ENCODE data around the gene BRPF3.
"Not testable (repeated sequence)": the region's sequence is repeated elsewhere in the genome, so short reads cannot be mapped to it uniquely, and the experiment has no call there.

BRPF3 gene

DNA sequence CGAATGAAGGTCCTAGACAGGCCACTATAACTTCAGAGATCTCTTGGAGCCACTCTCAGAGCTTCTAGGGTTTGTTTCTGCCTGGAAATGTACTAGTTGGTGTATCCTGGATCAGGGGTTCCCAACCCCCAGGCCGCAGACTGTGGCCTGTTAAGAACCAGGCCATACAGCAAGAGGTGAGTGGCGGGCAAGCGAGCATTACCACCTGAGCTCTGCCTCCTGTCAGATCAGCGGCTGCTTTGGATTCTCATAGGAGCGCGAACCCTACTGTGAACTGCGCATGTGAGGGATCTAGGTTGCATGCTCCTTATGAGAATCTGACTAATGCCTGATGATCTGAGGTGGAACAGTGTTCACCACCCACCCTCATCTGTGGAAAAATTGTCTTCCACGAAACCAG, 2.4 kb downstream of the BRPF3 start:
- intact Hi-C loops (cut with DNase I): loop anchor here (5.0 kb wide), 1 partner anchor 243 kb away; the partner anchor contains the start of genes KCTD20 and PXT1
- DNase-seq: no peak

DNA sequence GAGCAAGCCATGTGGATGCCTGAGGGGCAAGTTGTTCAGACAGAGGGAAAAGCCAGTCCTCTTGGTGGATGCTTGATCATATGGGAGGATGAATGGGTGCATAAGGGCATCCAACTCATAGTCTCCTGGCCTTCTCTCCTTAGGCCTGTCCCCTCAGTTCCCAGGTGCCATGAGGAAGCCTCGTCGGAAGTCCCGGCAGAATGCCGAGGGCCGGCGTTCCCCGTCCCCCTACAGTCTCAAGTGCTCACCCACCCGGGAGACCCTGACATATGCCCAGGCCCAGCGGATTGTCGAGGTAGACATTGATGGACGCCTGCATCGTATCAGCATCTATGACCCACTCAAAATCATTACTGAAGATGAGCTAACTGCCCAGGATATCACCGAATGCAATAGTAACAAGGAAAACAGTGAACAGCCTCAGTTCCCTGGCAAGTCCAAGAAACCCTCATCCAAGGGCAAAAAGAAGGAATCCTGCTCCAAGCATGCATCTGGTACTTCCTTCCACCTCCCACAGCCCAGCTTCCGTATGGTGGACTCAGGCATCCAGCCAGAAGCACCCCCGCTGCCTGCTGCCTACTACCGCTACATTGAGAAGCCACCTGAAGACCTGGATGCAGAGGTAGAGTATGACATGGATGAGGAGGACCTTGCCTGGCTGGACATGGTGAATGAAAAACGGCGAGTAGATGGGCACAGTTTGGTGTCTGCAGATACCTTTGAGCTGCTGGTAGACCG, 3.8 kb downstream of the BRPF3 start:
- intact Hi-C loops (cut with DNase I): no loop called here
- peak in 4 of 10 donors; percentile 32 to 86 (median 59) for DNase-seq

DNA sequence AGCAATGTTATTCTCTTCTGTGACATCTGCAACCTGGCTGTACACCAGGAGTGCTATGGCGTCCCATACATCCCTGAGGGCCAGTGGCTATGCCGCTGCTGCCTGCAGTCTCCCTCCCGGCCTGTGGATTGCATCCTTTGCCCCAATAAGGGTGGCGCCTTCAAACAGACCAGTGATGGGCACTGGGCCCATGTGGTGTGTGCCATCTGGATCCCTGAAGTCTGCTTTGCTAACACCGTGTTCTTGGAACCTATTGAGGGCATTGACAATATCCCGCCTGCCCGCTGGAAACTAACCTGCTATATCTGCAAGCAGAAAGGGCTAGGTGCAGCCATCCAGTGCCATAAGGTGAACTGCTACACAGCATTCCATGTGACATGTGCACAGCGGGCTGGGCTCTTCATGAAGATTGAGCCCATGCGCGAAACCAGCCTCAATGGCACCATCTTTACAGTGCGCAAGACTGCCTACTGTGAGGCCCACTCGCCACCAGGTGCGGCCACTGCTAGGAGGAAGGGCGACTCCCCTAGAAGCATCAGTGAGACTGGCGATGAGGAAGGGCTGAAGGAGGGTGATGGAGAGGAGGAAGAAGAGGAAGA, 4.6 kb downstream of the BRPF3 start:
- intact Hi-C loops (cut with DNase I): no loop called here
- no peak for DNase-seq

DNA sequence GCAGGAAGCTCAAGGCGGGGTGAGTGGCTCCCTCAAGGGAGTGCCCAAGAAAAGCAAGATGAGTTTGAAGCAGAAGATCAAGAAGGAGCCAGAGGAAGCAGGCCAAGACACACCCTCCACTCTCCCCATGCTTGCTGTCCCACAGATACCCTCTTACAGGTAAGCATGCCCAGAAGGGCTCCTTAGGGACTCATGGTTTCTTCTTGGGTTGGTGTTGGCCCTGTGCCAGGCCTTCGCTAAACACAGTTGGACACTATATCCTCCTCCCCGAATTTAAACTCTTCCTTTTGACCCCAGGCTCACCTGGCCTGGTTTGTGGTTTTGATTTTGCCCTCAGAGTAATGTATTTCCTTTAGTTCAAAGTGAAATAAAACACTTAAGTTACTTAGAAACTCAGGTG, 5.1 kb downstream of the BRPF3 start:
- DNase-seq: no peak
- intact Hi-C loops (cut with DNase I): no loop called here

DNA sequence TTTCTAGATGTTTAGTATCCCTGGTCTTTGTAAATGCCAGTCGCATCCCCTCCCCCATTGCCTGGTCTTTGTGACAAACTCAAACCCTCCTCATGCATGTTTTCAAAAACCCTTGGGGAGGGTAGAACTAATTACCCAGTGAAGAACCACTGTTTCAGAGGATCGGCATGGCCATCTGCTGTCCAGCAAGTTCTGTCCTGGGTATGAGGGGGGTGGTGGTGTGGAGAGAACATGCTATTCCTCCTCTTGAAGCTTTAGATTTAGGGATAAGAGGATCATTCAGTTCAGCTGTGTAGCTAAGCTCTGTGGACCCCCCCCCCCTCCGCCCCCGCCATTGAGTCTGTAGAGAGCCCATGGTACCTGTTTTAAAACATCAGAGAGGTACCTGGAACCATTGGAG, 5.6 kb downstream of the BRPF3 start:
- intact Hi-C loops (cut with DNase I): no loop called here
- no peak for DNase-seq

DNA sequence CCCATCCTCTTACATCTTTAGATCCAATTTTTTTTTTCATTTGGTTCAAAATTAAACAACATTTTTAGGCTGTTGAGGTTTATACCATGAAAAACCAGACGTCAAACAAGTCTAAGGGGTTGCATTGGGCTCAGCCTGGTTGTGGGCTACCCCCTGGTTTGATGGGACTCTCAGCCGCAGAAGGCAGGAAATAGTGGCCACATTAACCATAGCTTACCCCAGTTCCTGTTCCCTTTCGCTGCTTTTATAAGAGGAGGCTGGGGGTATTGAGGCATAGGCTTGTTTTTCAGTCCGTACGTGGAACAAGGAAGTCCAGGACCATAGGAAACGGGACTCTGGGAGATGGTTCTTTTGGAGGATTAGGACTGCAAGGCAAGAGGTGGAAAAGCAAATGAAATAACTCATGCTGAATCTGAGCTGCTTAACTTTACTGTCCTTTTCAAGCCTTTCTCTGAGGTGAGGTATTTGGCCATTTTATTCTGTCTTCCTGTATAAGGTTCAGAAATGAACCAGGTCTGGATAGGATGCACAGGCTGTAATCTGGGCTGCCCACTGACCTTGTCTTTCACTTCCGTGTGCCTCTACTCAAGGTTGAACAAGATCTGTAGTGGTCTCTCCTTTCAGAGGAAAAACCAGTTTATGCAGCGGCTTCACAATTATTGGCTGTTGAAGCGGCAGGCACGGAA, 7.7 kb downstream of the BRPF3 start:
- no peak for DNase-seq
- intact Hi-C loops (cut with DNase I): no loop called here

DNA sequence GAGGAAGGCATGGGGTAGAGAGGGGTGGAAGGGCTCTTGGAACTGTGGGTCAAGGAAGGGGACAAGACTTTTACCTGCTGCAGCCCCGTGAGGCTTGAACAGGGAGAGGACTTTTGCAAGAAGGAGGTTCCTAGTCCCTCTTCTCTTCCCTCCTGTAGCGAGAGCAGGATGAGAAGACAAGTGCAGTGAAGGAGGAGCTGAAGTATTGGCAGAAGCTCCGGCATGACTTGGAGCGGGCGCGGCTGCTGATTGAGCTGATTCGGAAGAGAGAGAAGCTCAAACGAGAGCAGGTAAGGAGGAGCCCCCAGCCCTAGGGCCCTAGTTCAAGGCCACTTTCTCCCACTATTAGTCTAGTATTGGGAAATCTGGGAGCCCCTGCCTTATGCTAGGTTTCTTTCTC, 10.6 kb downstream of the BRPF3 start:
- DNase-seq: peak in 2 of 10 donors; percentile 27 to 88
- intact Hi-C loops (cut with DNase I): no loop called here

DNA sequence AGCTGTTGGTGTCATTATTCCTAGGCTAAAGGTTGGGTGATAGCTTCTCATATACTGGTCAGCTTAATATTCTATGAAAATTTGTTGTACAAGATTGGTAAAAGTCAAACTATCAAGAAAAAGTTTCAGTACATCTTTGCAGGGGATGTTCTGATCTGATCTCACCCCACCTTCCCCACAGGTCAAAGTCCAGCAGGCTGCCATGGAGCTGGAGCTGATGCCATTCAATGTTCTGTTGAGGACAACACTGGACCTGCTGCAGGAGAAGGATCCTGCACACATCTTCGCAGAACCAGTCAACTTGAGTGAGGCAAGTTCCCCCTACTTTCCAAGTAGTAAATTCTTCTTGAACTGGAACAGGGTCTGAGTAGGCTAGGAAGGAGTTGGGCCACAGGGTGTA, 13.1 kb downstream of the BRPF3 start:
- intact Hi-C loops (cut with DNase I): no loop called here
- DNase-seq: no peak

DNA sequence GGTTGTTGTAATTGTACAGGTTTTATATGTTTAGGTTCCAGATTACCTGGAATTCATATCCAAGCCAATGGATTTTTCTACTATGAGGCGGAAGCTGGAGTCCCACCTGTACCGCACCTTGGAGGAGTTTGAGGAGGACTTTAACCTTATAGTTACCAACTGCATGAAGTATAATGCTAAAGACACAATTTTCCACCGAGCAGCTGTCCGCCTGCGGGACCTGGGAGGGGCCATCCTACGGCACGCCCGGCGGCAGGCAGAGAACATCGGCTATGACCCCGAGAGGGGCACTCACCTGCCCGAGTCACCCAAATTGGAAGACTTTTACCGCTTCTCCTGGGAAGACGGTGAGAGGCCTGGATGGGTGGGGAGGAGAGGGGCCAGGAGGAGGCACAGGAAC, 13.6 kb downstream of the BRPF3 start:
- intact Hi-C loops (cut with DNase I): no loop called here
- no peak for DNase-seq

DNA sequence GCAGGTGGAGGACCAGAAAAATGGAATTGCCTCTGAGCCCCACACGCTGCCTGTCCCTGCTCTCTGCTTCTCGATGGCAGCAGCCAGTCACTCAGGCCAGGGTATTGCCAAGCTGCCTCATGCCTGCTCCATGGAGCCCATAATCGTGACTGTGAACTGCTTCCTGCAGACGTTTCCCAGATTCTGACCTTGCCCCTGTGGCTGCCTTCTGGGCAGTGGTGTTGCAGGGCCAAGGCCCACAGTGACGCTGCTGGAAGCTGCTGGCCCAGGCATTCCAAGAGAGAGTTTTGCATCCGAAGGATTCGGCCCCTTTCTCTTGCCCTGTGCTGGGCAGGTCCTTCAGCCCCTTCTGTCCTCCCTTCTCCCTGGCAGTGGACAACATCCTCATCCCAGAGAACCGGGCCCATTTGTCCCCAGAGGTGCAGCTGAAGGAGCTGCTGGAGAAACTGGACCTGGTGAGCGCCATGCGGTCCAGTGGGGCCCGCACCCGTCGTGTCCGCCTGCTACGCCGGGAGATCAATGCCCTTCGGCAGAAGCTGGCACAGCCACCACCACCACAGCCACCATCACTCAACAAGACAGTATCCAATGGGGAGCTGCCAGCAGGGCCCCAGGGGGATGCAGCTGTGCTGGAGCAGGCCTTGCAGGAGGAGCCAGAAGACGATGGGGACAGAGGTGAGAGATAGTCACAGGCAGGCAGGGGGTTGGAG, 14.5 kb downstream of the BRPF3 start:
- intact Hi-C loops (cut with DNase I): no loop called here

DNA sequence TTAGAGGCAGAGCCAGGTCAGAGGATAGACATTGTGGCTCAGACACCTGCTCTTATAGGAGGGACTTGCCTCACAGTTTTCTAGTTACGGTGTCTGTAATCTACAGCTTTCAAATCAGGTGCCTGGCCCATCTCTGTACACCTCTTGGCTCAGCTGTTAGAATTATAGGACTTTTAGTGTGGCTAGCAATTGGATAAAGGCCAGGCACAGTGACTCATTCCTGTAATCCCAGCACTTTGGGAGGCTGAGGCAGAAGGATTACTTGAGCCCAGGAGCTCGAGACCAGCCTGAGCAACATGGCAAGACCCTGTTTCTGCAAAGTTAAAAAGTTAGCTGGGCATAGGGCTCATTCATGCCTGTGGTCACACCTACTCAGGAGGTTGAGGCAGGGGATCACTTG, 20.0 kb downstream of the BRPF3 start:
- intact Hi-C loops (cut with DNase I): no loop called here
- no peak for DNase-seq

More for the DNA sequence above, 14.5 kb downstream of the BRPF3 start:
- DNase-seq: no peak

DNA sequence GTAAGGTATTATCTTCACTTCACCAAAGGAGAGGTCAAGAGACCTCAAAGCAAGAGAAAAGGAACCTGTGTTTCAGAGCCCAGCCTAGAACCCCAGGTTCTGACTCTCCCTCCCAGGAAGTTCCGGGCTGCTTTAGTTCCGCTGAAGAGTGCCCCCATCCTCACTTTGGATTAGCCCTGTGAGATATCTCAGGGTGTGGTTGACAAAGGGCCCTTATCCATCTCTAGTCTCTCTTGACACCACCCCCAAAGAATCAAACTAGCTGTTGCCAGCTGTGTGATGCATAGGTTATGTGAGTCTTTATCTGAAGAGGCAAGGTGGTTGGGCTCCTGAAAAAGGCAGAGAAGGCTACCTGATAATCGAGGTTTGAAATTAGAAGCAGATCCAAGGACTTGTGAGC, 20.6 kb downstream of the BRPF3 start:
- no peak for DNase-seq
- intact Hi-C loops (cut with DNase I): no loop called here

DNA sequence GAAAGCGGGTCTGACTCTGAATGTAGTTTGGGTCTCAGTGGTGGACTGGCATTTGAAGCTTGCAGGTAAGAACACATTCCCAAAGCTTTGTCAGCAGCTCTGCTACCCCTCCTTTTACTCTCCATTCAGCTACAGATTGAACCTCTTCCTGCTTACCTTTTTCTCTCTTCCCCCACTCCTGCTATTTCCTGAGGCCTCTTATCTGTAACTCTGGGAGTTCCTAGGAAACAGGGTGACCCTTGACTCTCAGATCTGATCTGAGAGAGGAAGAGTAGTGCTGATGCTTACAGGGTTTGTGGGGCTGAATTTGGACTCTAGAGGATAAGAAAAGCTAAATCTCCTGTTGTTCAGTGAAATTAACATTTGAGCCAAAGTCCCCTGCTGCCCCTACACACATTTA, 21.4 kb downstream of the BRPF3 start:
- intact Hi-C loops (cut with DNase I): no loop called here
- DNase-seq: no peak

DNA sequence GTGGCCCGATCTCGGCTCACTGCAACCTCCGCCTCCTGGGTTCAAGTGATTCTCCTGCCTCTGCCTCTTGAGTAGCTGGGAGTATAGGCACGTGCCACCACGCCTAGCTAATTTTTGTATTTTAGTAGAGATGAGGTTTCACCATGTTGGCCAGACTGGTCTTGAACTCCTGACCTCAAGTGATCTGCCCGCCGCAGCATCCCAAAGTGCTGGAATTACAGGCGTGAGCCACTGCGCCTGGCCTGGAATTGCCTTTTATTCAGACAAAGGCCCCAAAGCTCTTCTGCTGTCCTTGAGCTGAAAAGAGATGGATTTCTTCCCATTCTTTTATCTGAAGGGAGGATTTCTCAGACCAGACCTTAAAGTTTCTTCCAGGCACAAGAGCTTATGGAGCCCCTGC, 22.0 kb downstream of the BRPF3 start:
- intact Hi-C loops (cut with DNase I); DNase-seq: not testable (repeated sequence)

DNA sequence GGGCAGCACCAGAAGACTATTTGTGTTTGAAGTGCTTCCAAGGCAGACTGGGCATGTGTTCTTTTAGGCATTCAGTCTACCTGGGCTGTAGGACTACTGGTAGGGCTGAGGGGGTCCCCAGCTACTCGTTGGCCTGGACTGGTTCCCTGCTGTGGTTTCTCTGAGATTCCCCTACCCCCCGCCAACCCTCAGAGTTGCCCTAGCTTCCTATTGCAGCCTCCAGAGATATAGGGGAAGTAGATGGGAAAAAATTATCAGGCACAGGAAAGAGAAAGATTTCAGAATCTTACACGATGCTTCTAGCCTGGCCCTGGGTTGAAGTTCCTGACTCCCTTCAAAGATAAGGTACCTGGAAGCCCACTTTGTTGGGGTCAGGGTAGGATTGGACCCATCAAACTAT, 22.5 kb downstream of the BRPF3 start:
- intact Hi-C loops (cut with DNase I): no loop called here
- DNase-seq: no peak

DNA sequence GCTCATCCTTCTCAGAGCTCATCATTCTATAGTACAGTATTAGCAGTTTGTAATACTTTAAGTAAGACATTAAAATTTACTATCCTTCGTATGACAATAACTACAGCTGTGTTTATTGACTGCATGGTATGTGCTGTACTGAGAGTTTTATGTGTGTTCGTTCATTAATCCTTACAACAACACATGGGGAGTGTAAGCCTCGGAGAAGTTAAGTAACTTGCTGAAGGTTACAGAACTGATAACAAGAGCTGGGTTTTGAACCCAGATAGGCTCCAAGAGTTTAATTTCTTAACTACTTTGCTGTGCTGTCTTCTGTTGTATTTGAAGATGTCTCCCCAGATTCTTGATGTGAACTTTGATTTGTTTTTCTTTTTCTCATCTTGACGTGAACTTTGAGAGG, 23.7 kb downstream of the BRPF3 start:
- no peak for DNase-seq
- intact Hi-C loops (cut with DNase I): no loop called here

DNA sequence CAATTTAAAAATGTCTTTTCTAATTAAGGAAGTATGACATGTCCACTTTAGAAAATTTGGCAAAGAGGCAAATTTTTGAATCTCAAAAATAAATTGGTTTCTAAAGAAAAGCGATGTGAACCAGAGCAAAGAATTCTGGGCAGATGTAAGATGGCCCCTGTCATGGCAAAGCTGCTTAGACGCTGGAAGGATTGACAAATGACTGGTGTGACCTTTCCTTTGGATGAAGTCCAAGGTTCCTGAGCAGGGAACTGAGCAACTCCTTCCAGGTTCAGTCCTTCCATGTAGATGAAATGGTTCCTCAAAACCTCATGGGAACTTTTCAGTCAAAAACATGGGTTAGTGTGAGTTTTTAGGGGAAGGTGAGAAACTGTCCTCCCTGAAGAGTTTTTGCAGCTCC, 25.1 kb downstream of the BRPF3 start:
- intact Hi-C loops (cut with DNase I): no loop called here
- no peak for DNase-seq

DNA sequence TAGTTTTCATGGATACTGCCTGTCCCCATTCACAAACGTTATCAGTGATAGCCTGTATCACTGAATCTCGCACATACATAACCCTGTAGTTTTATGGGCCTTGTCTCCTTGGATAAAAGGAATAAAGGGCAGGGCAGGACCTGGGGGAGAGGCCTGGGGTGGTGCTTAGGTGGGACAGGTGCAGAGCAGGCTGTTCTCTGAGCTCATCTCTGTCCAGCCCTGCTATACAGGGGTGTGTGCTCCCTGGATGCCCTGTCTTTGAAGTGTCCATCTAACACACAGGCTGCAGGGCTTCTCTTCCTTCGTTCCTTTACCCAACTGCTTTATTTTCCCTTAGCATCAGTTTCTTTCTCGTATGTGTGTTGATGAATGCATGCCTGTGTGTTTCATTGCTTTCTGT, 26.4 kb downstream of the BRPF3 start:
- DNase-seq: no peak
- intact Hi-C loops (cut with DNase I): no loop called here

DNA sequence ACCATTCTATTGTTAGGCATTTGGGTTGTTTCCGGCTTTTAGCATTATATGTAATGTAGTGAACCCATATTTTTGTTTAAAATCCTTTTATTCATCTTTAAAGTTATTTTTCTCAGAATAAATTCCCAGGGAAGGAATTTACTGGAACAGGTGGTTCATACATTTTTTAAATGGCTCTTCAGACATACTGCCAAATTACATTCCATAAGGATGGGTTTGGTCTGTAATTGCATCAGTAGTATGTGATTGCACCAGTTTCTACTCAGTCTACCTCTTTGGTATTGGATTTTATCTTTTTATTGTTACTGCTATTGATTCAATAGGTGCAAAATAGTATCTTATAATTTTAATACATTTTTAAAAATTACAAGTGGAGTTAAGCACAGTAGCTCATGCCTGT, 27.2 kb downstream of the BRPF3 start:
- intact Hi-C loops (cut with DNase I): no loop called here
- no peak for DNase-seq

DNA sequence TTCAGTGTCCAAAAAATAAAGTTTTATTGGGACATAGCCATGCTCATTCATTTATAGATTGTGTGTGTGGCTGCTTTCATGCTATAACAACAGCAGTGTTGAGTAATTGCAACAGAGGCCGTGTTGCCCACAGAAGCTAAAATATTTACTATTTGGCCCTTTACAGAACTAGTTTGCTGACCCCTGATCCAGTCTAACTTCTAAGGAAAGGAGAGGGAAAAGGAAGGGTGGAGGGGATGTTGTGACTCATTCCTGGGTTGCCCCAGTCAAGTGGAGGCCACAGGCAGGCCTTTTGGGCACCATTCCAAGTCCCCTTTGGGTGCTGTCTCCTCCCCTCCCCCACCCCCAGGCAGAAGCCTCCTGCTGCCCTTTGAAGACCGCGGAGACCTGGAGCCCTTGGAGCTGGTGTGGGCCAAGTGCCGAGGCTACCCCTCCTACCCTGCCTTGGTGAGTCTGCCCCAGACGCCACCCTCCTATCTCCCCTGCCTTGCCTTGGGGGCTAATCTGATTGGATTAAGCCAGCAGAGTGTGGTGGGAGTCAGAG, 28.4 kb downstream of the BRPF3 start:
- DNase-seq: no peak
- intact Hi-C loops (cut with DNase I): no loop called here

DNA sequence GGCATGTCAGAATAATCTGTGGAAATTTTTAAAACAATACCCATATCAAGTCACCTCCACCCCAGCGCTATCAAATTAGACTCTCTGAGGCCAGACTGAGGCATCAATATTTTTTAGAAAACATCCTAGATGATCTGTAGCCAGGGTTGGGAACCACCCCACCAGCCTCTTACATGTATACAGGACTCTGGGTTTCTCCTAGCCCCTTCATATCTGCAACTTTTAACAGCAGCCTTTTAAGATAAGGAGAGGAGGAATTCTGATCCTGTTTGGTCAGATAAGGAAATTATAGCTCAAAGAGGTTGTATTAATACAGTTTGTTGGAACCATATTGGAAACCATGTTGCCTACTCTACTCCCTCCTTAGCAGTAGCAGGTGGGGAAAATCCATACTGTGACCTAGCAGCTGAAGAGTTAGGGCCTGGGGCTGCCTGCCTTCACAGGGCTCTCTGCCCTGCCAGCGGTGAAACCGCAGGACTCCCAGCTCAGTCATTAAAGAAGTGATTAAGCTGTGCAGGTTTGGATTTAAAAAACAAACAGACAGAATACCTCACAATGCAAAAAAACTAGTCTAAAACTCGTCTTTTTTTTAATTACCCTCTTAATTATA, 30.0 kb downstream of the BRPF3 start:
- intact Hi-C loops (cut with DNase I): no loop called here
- no peak for DNase-seq

Measured in posterior cingulate gyrus (tissue), 11 donors.